Ovary (tissue), 9 donors: Measurements from ENCODE around the gene MMP28. TPM values are rescaled to one million over a fixed set of nuclear protein-coding genes. Genes with fewer than 3 reads are reported as not detected.

Source experiments
- DNase-seq, 5 donors: peaks; one replicate each; pipeline ENCODE4 v3.0.0-alpha.2; 2019 to 2020
- H3K27ac ChIP-seq, 2 donors: fragments of 200-600 bp; one replicate each; pipeline versions ENCODE4 v1.5.1 to v1.8.0; 2019 to 2022
- H3K27me3 ChIP-seq: fragments of 200-600 bp; one replicate; pipeline ENCODE4 v1.8.0; 2022
- H3K36me3 ChIP-seq: fragments of 200-600 bp; sonication (generic); one replicate; pipeline ENCODE4 v1.5.1; 2019
- H3K4me1 ChIP-seq: one replicate; pipeline ENCODE4 v1.8.1; 2013; ENCODE audit warnings: mild to moderate bottlenecking, moderate library complexity; ENCODE audit not compliant: insufficient read depth
- H3K4me3 ChIP-seq: fragments of 200-600 bp; sonication (generic); one replicate; pipeline ENCODE4 v1.5.1; 2017
- H3K9me3 ChIP-seq, 2 donors: fragments of 200-600 bp in 1 of 2; sonication (generic) in 1 of 2; one replicate each; pipeline versions ENCODE4 v1.5.1 to v1.8.1; 2013 to 2019; ENCODE audit warnings: mild to moderate bottlenecking in 1 of 2, moderate library complexity in 1 of 2
- EP300 ChIP-seq: sonication (generic); formaldehyde crosslinking; IDR thresholded peaks from one replicate; pipeline ENCODE4 v1.6.1; 2017; ENCODE audit warnings: antibody characterized with exemption
- POLR2A ChIP-seq: fragments of 450-650 bp; IDR thresholded peaks from one replicate; pipeline ENCODE4 v1.6.1; 2017; ENCODE audit warnings: antibody characterized with exemption, mild to moderate bottlenecking, moderate library complexity
- WGBS, 3 donors: extraction: QIAGEN DNeasy Blood & Tissue Kit in 1 of 3; methylation state at CpG; one replicate each; pipeline versions ENCODE4 v1.1.5 to v1.1.7; 2013 to 2017; 5-methylcytosine and 5-hydroxymethylcytosine counted together
- intact Hi-C, 4 donors: fragments of 100-400 bp; cut with DNase I; formaldehyde crosslinking; loops; one replicate each; pipeline versions ENCODE4 v1.11.0 to v1.15.1; 2022 to 2023
- polyA plus RNA-seq, 2 donors: library from polyadenylated mRNA; stranded (reverse); fragments of 200-250 nt in 1 of 2; fragments of 350-450 nt in 1 of 2; fragmentation: Illumina TruSeq in 1 of 2; extraction: RNeasy Lipid Tissue Mini Kit (QIAGEN cat#74804) in 1 of 2; gene quantifications; one replicate each; pipeline ENCODE4 v1.2.3, GENCODE V29; 2013 to 2014
- total RNA-seq, 7 donors: library from RNA; depleted of rRNA in 2 of 7; stranded (reverse); fragments of >200 nt in 2 of 7; fragmentation: NEBNext Ultra II Directional in 3 of 7; extraction: Animal tissue kit (Norgen Biotek cat#: 25700) in 3 of 7; gene quantifications; one replicate each; pipeline versions ENCODE4 v1.1.0 to v1.2.4, GENCODE V29; 2016 to 2023
- TF ChIP-seq, protein P1 (sequence below), 3 donors: fragments of 450-650 bp in 2 of 3; fragments of 200-600 bp in 1 of 3; IDR thresholded peaks; one replicate each; pipeline versions ENCODE4 v1.5.1 to v1.8.0; 2016 to 2022; ENCODE audit warnings: antibody characterized with exemption in 3 of 3, mild to moderate bottlenecking in 1 of 3
- donor health status: DM: no; HTN: no; CAD: no; lungs with moderate emphysema.
- donor health status: DM: no; HTN: no; CAD: no.
- donor health status: Bipolar disorder and iron deficiency.
- donor health status: DM: yes; HTN: yes; CAD: no.
- donor health status: DM: no; HTN: no; CAD: no.
- donor health status: DM: yes; HTN: yes; CAD: no.

The MMP28 gene
- total and polyA plus RNA-seq, 9 donors = 0.25 to 33.3 (median 3.5) TPM

DNA sequence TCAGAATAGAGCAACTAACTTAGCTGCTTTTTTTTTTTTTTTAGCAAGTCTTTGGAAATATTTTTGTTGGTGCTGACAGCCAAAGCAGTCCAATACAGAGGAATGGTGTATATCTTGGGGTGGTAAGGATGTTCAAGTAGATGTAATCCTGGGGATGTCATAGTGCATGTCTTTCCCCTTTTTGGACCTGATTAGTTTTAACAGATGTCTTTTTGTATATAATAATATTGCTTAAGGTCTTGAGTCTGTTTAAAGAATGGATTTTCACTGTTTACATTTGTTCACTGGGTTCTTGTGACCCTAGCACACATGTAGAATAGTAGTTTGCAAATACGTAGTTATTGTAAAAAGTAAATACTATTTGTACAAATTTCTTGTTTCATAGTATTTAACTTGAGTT lies 21.8 kb upstream of the MMP28 start:
- H3K36me3 ChIP-seq = no peaks in the 10 kb centered on the region
- TF ChIP-seq POLR2A = no peak
- TF ChIP-seq EP300 = no peak
- TF ChIP-seq, protein P1, sequence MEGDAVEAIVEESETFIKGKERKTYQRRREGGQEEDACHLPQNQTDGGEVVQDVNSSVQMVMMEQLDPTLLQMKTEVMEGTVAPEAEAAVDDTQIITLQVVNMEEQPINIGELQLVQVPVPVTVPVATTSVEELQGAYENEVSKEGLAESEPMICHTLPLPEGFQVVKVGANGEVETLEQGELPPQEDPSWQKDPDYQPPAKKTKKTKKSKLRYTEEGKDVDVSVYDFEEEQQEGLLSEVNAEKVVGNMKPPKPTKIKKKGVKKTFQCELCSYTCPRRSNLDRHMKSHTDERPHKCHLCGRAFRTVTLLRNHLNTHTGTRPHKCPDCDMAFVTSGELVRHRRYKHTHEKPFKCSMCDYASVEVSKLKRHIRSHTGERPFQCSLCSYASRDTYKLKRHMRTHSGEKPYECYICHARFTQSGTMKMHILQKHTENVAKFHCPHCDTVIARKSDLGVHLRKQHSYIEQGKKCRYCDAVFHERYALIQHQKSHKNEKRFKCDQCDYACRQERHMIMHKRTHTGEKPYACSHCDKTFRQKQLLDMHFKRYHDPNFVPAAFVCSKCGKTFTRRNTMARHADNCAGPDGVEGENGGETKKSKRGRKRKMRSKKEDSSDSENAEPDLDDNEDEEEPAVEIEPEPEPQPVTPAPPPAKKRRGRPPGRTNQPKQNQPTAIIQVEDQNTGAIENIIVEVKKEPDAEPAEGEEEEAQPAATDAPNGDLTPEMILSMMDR (IDR thresholded peaks at IDR 0.05) = no peak
- no peak overlapping the region for H3K4me3 ChIP-seq
- H3K27ac ChIP-seq = no peak overlapping the region
- intact Hi-C loops = no loop called here
- peaks cover 3% of the 10 kb centered on the region for H3K4me1 ChIP-seq
- H3K27me3 ChIP-seq = peaks cover 2% of the 10 kb centered on the region
- no peaks in the 10 kb centered on the region for H3K9me3 ChIP-seq
- WGBS, 3 donors = 37 to 56% (median 40%) methylated on average over 1 of the region's 1 CpG
- DNase-seq = no peak

DNA sequence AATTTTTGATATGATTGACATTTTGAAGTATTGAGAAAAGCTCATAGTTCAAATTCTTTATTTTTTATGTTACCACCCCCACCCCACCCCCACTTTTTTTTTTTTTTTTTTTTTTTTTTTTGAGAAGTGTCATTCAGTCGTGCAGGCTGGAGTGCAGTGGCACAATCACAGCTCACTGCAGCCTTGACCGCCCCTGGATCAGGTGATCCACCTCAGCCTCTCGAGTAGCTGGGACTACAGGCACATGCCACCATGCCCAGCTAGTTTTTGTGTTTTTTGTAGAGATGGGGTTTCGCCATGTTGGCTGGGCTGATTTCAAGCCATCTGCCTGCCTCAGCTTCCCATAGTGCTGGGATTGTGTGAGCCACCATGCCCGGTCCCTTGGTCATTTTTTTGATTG lies 21.3 kb upstream of the MMP28 start:
- Histone ChIP-seq H3K36me3 (no peaks in the 10 kb centered on the region), H3K27ac (no peak overlapping the region), H3K9me3 (no peaks in the 10 kb centered on the region), H3K4me1 (peaks cover 6% of the 10 kb centered on the region), H3K4me3 (no peak overlapping the region), H3K27me3 (peaks cover 2% of the 10 kb centered on the region)
- 73 to 92% (median 85%) methylated on average over 5 of the region's 5 CpGs for WGBS, 3 donors
- DNase-seq = no peak
- intact Hi-C loops = no loop called here
- TF ChIP-seq, protein P1 (IDR thresholded peaks at IDR 0.05) = no peak
- TF ChIP-seq EP300 (no peak), POLR2A (no peak)

DNA sequence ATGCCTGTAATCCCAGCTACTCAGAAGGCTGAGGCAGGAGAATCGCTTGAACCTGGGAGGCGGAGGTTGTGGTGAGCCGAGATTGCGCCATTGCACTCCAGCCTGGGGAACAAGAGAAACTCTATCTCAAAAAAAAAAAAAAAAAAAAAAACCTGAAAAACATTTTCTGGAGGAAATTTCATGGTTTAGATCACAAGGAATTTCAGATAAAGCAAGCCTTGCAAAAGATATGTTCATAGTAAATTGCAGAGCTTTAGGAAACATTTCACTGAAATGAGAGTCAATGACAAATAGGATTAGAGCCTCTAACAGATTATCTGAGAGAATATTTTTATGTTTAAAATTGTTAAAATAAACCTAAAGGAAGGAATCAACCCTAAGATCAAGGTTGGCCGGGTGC lies 17.0 kb upstream of the MMP28 start:
- intact Hi-C loops = no loop called here
- H3K27ac ChIP-seq = no peak overlapping the region
- H3K36me3 ChIP-seq = no peaks in the 10 kb centered on the region
- WGBS, 3 donors = 93 to 97% (median 94%) methylated on average over 5 of the region's 5 CpGs
- no peak for DNase-seq
- no peaks in the 10 kb centered on the region for H3K27me3 ChIP-seq
- no peaks in the 10 kb centered on the region for H3K9me3 ChIP-seq
- H3K4me1 ChIP-seq = peaks cover 6% of the 10 kb centered on the region
- H3K4me3 ChIP-seq = no peak overlapping the region
- TF ChIP-seq, protein P1 (IDR thresholded peaks at IDR 0.05) = no peak
- TF ChIP-seq EP300 (no peak), POLR2A (no peak)

- Histone ChIP-seq H3K4me3 (no peak overlapping the region), H3K27ac (no peak overlapping the region), H3K36me3 (no peaks in the 10 kb centered on the region), H3K27me3 (no peaks in the 10 kb centered on the region), H3K4me1 (peaks cover 6% of the 10 kb centered on the region), H3K9me3 (no peaks in the 10 kb centered on the region)
- no peak for DNase-seq
- WGBS, 3 donors = 81 to 84% (median 82%) methylated on average over 6 of the region's 6 CpGs
- intact Hi-C loops = no loop called here
- TF ChIP-seq POLR2A (no peak), EP300 (no peak)
- TF ChIP-seq, protein P1 (IDR thresholded peaks at IDR 0.05) = no peak
These were observed 16.3 kb upstream of the MMP28 start for GRCh38 chr17:35811759-35812158.
